Measurements from ENCODE around the gene KRTAP12-1.

DNA sequence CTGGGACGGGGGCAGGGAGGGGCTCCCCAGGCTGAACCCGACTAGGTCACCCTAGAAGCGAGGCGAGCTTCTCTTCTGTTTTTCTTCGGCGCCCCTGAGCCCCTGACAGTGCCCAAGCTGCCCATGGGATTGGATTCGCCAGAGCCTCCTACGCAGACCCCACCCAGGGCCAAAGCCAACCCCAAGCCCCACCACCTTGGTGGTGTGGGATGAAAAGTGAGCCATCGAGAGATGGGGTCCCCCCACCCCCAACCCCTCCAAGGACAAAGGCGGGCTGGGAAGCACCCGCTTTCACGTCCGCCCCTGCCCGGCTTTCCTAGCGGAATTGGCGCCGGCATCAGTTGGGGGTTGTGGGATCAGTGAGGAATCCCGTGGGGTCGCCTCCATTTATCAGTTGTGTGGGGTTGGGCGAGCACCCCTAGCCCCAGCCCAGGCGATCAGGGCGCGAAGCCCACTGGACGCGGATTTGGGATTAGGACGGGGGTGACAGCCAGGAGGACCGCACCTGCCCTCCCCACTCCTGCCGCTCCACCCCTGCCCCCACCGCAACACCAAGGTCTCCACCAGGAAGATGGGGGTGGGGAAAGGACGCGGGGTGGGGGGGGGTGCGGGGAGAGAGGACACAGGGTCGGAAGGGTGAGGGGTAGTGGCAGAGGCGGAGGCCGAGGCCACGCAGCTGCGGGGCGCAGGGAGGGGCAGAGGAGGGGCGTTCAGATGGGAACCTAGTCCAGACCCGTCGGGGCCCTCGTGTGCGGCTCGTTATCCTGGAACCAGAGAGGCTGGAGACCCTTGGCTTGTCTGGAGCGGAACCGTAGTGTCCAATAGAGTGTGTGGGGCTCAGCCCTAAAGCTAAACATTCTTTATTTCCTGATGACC is 25.0 kb upstream of the KRTAP12-1 start:
- TF ChIP-seq CTCF (conservative IDR thresholded peaks at IDR 0.05; ENCODE audit: low read length) = no peak
- no peak for TF ChIP-seq EZH2phosphoT487 (IDR thresholded peaks at IDR 0.05; ENCODE audit: borderline replicate concordance, low read depth, low read length)

Measured in OCI-LY7 (cell line).